NCI-H1092 (cell line): ENCODE data around the gene C2orf81.
"Not testable (repeated sequence)": the region's sequence is repeated elsewhere in the genome, so short reads cannot be mapped to it uniquely, and the experiment has no call there.

Source experiments
- DNase-seq: peaks from one replicate; lab custom pipeline; 2025; lab: John Stamatoyannopoulos, UW

The C2orf81 gene

GRCh38 chr2:74421221-74421870 is at the start of gene C2orf81, which contains the start of gene WDR54:
TSS of gene C2orf81 (minus strand) at chr2:74421619. CDS start at chr2:74421560, 59 bp downstream.
TSS of gene WDR54 (plus strand) at chr2:74421730. CDS start at chr2:74422154, 424 bp downstream.
- peak; percentile 85 for DNase-seq

- DNase-seq = not testable (repeated sequence)
Measured at GRCh38 chr2:74470742-74471141, 49.3 kb upstream of the C2orf81 start.

GRCh38 chr2:74464406-74464805 is 43.0 kb upstream of the C2orf81 start:
- no peak for DNase-seq

GRCh38 chr2:74462786-74463105 is 41.3 kb upstream of the C2orf81 start:
- DNase-seq = no peak

GRCh38 chr2:74462054-74462785 is 40.8 kb upstream of the C2orf81 start:
- no peak for DNase-seq

GRCh38 chr2:74461187-74462053 is 40.0 kb upstream of the C2orf81 start:
- DNase-seq = no peak

- DNase-seq = not testable (repeated sequence)
Measured at GRCh38 chr2:74460187-74460586, 38.8 kb upstream of the C2orf81 start.

GRCh38 chr2:74459503-74460118 is 38.2 kb upstream of the C2orf81 start:
- DNase-seq = not testable (repeated sequence)

- DNase-seq = no peak
Measured at GRCh38 chr2:74458938-74459363, 37.5 kb upstream of the C2orf81 start.

- peak; percentile 97 for DNase-seq
Measured at GRCh38 chr2:74458132-74458937, 36.9 kb upstream of the C2orf81 start, which contains the start of gene WBP1. TSS of gene WBP1 (plus strand) at chr2:74458438. CDS start at chr2:74458603, 165 bp downstream.

GRCh38 chr2:74457549-74458131 is 36.2 kb upstream of the C2orf81 start:
- DNase-seq = peak; percentile 76

- DNase-seq = peak; percentile 76
Measured at GRCh38 chr2:74457129-74457548, 35.7 kb upstream of the C2orf81 start.

GRCh38 chr2:74454654-74455511 is 33.5 kb upstream of the C2orf81 start, which contains the start of gene INO80B:
TSS of gene INO80B (plus strand) at chr2:74455087. CDS start at chr2:74455117, 30 bp downstream.
- peak; percentile 87 for DNase-seq

- no peak for DNase-seq
Measured at GRCh38 chr2:74450570-74451190, 29.3 kb upstream of the C2orf81 start.

GRCh38 chr2:74448771-74449170 is 27.4 kb upstream of the C2orf81 start:
- no peak for DNase-seq

- no peak for DNase-seq
Measured at GRCh38 chr2:74447230-74447999, 26.0 kb upstream of the C2orf81 start.

- DNase-seq = no peak
Measured at GRCh38 chr2:74444498-74445318, 23.3 kb upstream of the C2orf81 start.
